OCI-LY7 (cell line): ENCODE measurements around the gene ZBTB16. TPM values are rescaled to one million over a fixed set of nuclear protein-coding genes. Genes with fewer than 3 reads are reported as not detected.

Source experiments
- BruUV-seq: library from RNA; stranded (reverse); fragments of 400-500 nt; replicated peaks from 2 replicates; lab custom pipeline; 2021; lab: Mats Ljungman, UMichigan
- CTCF ChIA-PET: fragments of 300-600 bp; sonication (Branson Sonifier 250); formaldehyde crosslinking; loops from one replicate; lab custom pipeline; 2022; ENCODE audit warnings: antibody characterized with exemption; ENCODE audit not compliant: unreplicated experiment; lab: Charles Lee
- POLR2A ChIA-PET: fragments of 300-600 bp; sonication (Branson Sonifier 250); formaldehyde crosslinking; loops from one replicate; lab custom pipeline; 2022; ENCODE audit warnings: antibody characterized with exemption; lab: Charles Lee
- DNase-seq: peaks from one replicate; pipeline ENCODE4 v3.0.0-alpha.2; 2015; ENCODE audit warnings: low spot score
- H2AFZ ChIP-seq: fragments of 200-600 bp; sonication (generic), shearing (Covaris generic); 2 replicates; pipeline ENCODE4 v1.6.1; 2014; ENCODE audit warnings: mild to moderate bottlenecking, antibody characterized with exemption, low read length, moderate library complexity
- H3K27ac ChIP-seq: fragments of 200-600 bp; sonication (generic); 2 replicates; pipeline ENCODE4 v1.5.1; 2014; ENCODE audit warnings: mixed run types, low read depth, mild to moderate bottlenecking, moderate library complexity, low read length, inconsistent platforms; ENCODE audit not compliant: poor library complexity, severe bottlenecking
- H3K36me3 ChIP-seq: fragments of 200-600 bp; sonication (generic); 2 replicates; pipeline ENCODE4 v1.6.1; 2014; ENCODE audit warnings: mild to moderate bottlenecking, antibody characterized with exemption, low read length, moderate library complexity, mixed read lengths; ENCODE audit not compliant: insufficient read depth
- H3K4me1 ChIP-seq: fragments of 200-600 bp; sonication (generic); 2 replicates; pipeline ENCODE4 v1.5.1; 2014; ENCODE audit warnings: mild to moderate bottlenecking, low read length; ENCODE audit not compliant: insufficient read depth, poor library complexity, severe bottlenecking
- H3K4me2 ChIP-seq: fragments of 200-600 bp; sonication (generic); 2 replicates; pipeline ENCODE4 v1.6.1; 2014; ENCODE audit warnings: mild to moderate bottlenecking, low read length
- H3K4me3 ChIP-seq: fragments of 200-600 bp; sonication (generic); 2 replicates; pipeline ENCODE4 v1.5.1; 2014; ENCODE audit warnings: mild to moderate bottlenecking, low read depth, low read length; ENCODE audit not compliant: poor library complexity, severe bottlenecking
- H3K79me2 ChIP-seq: fragments of 200-600 bp; sonication (generic); 2 replicates; pipeline ENCODE4 v1.6.1; 2016; ENCODE audit warnings: low read depth, mild to moderate bottlenecking, low read length, moderate library complexity, mixed read lengths; ENCODE audit not compliant: insufficient read depth
- H3K9me2 ChIP-seq: fragments of 200-600 bp; sonication (generic); 2 replicates; pipeline ENCODE4 v1.6.1; 2016; ENCODE audit warnings: mild to moderate bottlenecking, low read length, mixed read lengths; ENCODE audit not compliant: insufficient read depth
- H3K9me3 ChIP-seq: fragments of 200-600 bp; sonication (generic); 2 replicates; pipeline ENCODE4 v1.6.1; 2014; ENCODE audit warnings: mild to moderate bottlenecking, mixed run types, low read length, mixed read lengths
- H4K20me1 ChIP-seq: fragments of 200-600 bp; sonication (generic); 2 replicates; pipeline ENCODE4 v1.6.1; 2014; ENCODE audit warnings: mild to moderate bottlenecking, antibody characterized with exemption, low read length, moderate library complexity, mixed read lengths; ENCODE audit not compliant: insufficient read depth
- CTCF ChIP-seq: fragments of 200-600 bp; sonication (generic); conservative IDR thresholded peaks from 2 replicates; pipeline ENCODE4 v1.5.1; 2014; ENCODE audit warnings: mild to moderate bottlenecking, antibody characterized with exemption, low read length, moderate library complexity, mixed read lengths
- EZH2phosphoT487 ChIP-seq: fragments of 200-600 bp; sonication (generic); IDR thresholded peaks from 2 replicates; pipeline ENCODE4 v1.6.1; 2018; ENCODE audit warnings: low read depth, borderline replicate concordance, mild to moderate bottlenecking, mixed run types, antibody characterized with exemption, low read length, moderate library complexity, mixed read lengths
- intact Hi-C: fragments of 100-400 bp; cut with micrococcal nuclease; formaldehyde crosslinking; loops from one replicate; pipeline ENCODE4 v1.10.0; 2022; ENCODE audit not compliant: unreplicated experiment
- total RNA-seq, 2 experiments: library from RNA; depleted of rRNA in 1 of 2; stranded (reverse); fragments of >200 nt in 1 of 2; shearing (Covaris generic) in 1 of 2; gene quantifications; 2 replicates each; pipeline ENCODE4 v1.2.3, GENCODE V29; 2014 to 2022

The ZBTB16 gene
- total RNA-seq, 2 experiments from 2014 or later = not detected

- no peaks in the 10 kb centered on the region for H3K9me2 ChIP-seq
- H3K4me1 ChIP-seq = no peaks in the 10 kb centered on the region
- H3K79me2 ChIP-seq = no peaks in the 10 kb centered on the region
- TF ChIP-seq EZH2phosphoT487 (no peak), CTCF (no peak)
- ChIA-PET CTCF (no interaction called here), POLR2A (no interaction called here)
- no peak overlapping the region for H2AFZ ChIP-seq
- H3K27ac ChIP-seq = no peak overlapping the region
- no peak overlapping the region for H3K4me3 ChIP-seq
- no peaks in the 10 kb centered on the region for H3K36me3 ChIP-seq
- intact Hi-C loops = no loop called here
- no peak for DNase-seq
- no peaks in the 10 kb centered on the region for H3K9me3 ChIP-seq
- H3K4me2 ChIP-seq = no peak overlapping the region
- H4K20me1 ChIP-seq = no peaks in the 10 kb centered on the region
- no TSS peak for BruUV-seq
Observed at GRCh38 chr11:114031246-114031966, 28.1 kb upstream of the ZBTB16 start.

DNA sequence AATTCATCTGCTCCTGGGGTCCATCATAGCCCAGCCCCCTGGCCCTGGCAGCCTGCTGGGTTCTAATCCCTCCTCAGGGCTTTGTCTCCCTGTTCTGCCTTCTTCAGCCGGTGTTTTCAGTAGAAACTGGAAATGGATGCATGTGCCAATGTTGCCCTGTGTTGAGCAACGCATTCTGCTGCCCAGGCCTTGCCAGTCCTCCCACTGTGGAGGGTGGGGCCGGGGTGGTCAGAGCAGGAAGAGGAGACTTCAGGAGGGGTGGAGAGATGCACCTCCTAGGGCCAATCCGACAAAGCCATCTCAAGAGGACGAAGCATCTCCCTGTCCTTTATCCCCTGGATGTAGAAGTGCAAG lies 27.6 kb upstream of the ZBTB16 start:
- no peaks in the 10 kb centered on the region for H3K36me3 ChIP-seq
- no peaks in the 10 kb centered on the region for H3K4me1 ChIP-seq
- H3K4me2 ChIP-seq = no peak overlapping the region
- H3K9me3 ChIP-seq = no peaks in the 10 kb centered on the region
- no peak for TF ChIP-seq CTCF
- no peak overlapping the region for H2AFZ ChIP-seq
- CTCF ChIA-PET = no interaction called here
- H3K79me2 ChIP-seq = no peaks in the 10 kb centered on the region
- no peak for DNase-seq
- intact Hi-C loops = no loop called here
- POLR2A ChIA-PET = no interaction called here
- no TSS peak for BruUV-seq
- H3K9me2 ChIP-seq = no peaks in the 10 kb centered on the region
- H4K20me1 ChIP-seq = no peaks in the 10 kb centered on the region
- H3K4me3 ChIP-seq = no peak overlapping the region
- H3K27ac ChIP-seq = no peak overlapping the region

GRCh38 chr11:114033066-114033465 lies 26.4 kb upstream of the ZBTB16 start:
- no peak overlapping the region for H2AFZ ChIP-seq
- CTCF ChIA-PET = no interaction called here
- no peaks in the 10 kb centered on the region for H3K4me1 ChIP-seq
- no TSS peak for BruUV-seq
- DNase-seq = no peak
- no peak overlapping the region for H3K4me2 ChIP-seq
- TF ChIP-seq EZH2phosphoT487 = no peak
- no peak for TF ChIP-seq CTCF
- no peak overlapping the region for H3K4me3 ChIP-seq
- no peaks in the 10 kb centered on the region for H3K79me2 ChIP-seq
- H4K20me1 ChIP-seq = no peaks in the 10 kb centered on the region
- no peaks in the 10 kb centered on the region for H3K36me3 ChIP-seq
- no peaks in the 10 kb centered on the region for H3K9me3 ChIP-seq
- POLR2A ChIA-PET = interaction anchor here (0.6 kb wide), 1 partner anchor 170 kb away, joined by 3 read pairs; no protein-coding TSS in a partner anchor
- H3K9me2 ChIP-seq = no peaks in the 10 kb centered on the region
- intact Hi-C loops = no loop called here
- H3K27ac ChIP-seq = no peak overlapping the region
